ENCODE results near the gene PIGQ. TPM values are rescaled to one million over a fixed set of nuclear protein-coding genes. Genes with fewer than 3 reads are reported as not detected.
"Not testable (repeated sequence)": the region's sequence is repeated elsewhere in the genome, so short reads cannot be mapped to it uniquely, and the experiment has no call there.

PIGQ gene
- total and polyA plus RNA-seq, 2 donors = 11.8 to 39.0 TPM

GRCh38 chr16:595942-596735 is 26.4 kb downstream of the PIGQ start:
- Histone ChIP-seq H3K36me3 (ENCODE audit: insufficient read depth) (no peaks in the 10 kb centered on the region), H3K4me1 (ENCODE audit: insufficient read depth) (no peaks in the 10 kb centered on the region), H3K4me3 (ENCODE audit: low read depth, low read length) (no peak overlapping the region), H3K27ac (ENCODE audit: low read depth) (no peak overlapping the region)
- 89% methylated on average over 34 of the region's 34 CpGs for WGBS
- no peak for DNase-seq (ENCODE audit: extremely low spot score)

GRCh38 chr16:596736-597060 is 26.9 kb downstream of the PIGQ start:
- no peak overlapping the region for H3K27ac ChIP-seq (ENCODE audit: low read depth)
- WGBS = 95% methylated on average over 12 of the region's 12 CpGs
- no peak for DNase-seq (ENCODE audit: extremely low spot score)
- H3K4me3 ChIP-seq (ENCODE audit: low read depth, low read length) = no peak overlapping the region
- no peaks in the 10 kb centered on the region for H3K4me1 ChIP-seq (ENCODE audit: insufficient read depth)
- H3K36me3 ChIP-seq (ENCODE audit: insufficient read depth) = no peaks in the 10 kb centered on the region

- H3K36me3 ChIP-seq (ENCODE audit: insufficient read depth); H3K4me3 ChIP-seq (ENCODE audit: low read depth, low read length); DNase-seq (ENCODE audit: extremely low spot score); H3K4me1 ChIP-seq (ENCODE audit: insufficient read depth); H3K27ac ChIP-seq (ENCODE audit: low read depth): not testable (repeated sequence)
- 96% methylated on average over 7 of the region's 7 CpGs for WGBS
These were observed 27.9 kb downstream of the PIGQ start for GRCh38 chr16:597655-598054.

- WGBS = 97% methylated on average over 43 of the region's 43 CpGs
- DNase-seq (ENCODE audit: extremely low spot score) = no peak
- no peaks in the 10 kb centered on the region for H3K36me3 ChIP-seq (ENCODE audit: insufficient read depth)
- no peaks in the 10 kb centered on the region for H3K4me1 ChIP-seq (ENCODE audit: insufficient read depth)
- H3K27ac ChIP-seq (ENCODE audit: low read depth) = no peak overlapping the region
- no peak overlapping the region for H3K4me3 ChIP-seq (ENCODE audit: low read depth, low read length)
These were observed 29.3 kb downstream of the PIGQ start for GRCh38 chr16:598823-599739.

GRCh38 chr16:600781-601180 is 31.0 kb downstream of the PIGQ start:
- Histone ChIP-seq H3K4me1 (ENCODE audit: insufficient read depth) (no peaks in the 10 kb centered on the region), H3K36me3 (ENCODE audit: insufficient read depth) (no peaks in the 10 kb centered on the region), H3K27ac (ENCODE audit: low read depth) (no peak overlapping the region), H3K4me3 (ENCODE audit: low read depth, low read length) (no peak overlapping the region)
- no peak for DNase-seq (ENCODE audit: extremely low spot score)
- WGBS = 58% methylated on average over 7 of the region's 7 CpGs

GRCh38 chr16:603933-604332 is 34.2 kb downstream of the PIGQ start:
- Histone ChIP-seq H3K4me1 (ENCODE audit: insufficient read depth) (no peaks in the 10 kb centered on the region), H3K27ac (ENCODE audit: low read depth) (no peak overlapping the region), H3K36me3 (ENCODE audit: insufficient read depth) (no peaks in the 10 kb centered on the region), H3K4me3 (ENCODE audit: low read depth, low read length) (no peak overlapping the region)
- WGBS = 86% methylated on average over 5 of the region's 5 CpGs
- DNase-seq (ENCODE audit: extremely low spot score) = no peak

GRCh38 chr16:606656-607307 is 37.0 kb downstream of the PIGQ start:
- no peaks in the 10 kb centered on the region for H3K4me1 ChIP-seq (ENCODE audit: insufficient read depth)
- no peak overlapping the region for H3K4me3 ChIP-seq (ENCODE audit: low read depth, low read length)
- DNase-seq (ENCODE audit: extremely low spot score) = no peak
- H3K27ac ChIP-seq (ENCODE audit: low read depth) = no peak overlapping the region
- WGBS = 92% methylated on average over 22 of the region's 22 CpGs
- no peaks in the 10 kb centered on the region for H3K36me3 ChIP-seq (ENCODE audit: insufficient read depth)

GRCh38 chr16:608019-608418 is 38.3 kb downstream of the PIGQ start:
- WGBS = 82% methylated on average over 10 of the region's 10 CpGs
- no peaks in the 10 kb centered on the region for H3K36me3 ChIP-seq (ENCODE audit: insufficient read depth)
- H3K4me3 ChIP-seq (ENCODE audit: low read depth, low read length) = no peak overlapping the region
- no peaks in the 10 kb centered on the region for H3K4me1 ChIP-seq (ENCODE audit: insufficient read depth)
- no peak for DNase-seq (ENCODE audit: extremely low spot score)
- H3K27ac ChIP-seq (ENCODE audit: low read depth) = no peak overlapping the region

GRCh38 chr16:609316-609715 is 39.5 kb downstream of the PIGQ start:
- Histone ChIP-seq H3K4me1 (ENCODE audit: insufficient read depth) (no peaks in the 10 kb centered on the region), H3K4me3 (ENCODE audit: low read depth, low read length) (no peak overlapping the region), H3K36me3 (ENCODE audit: insufficient read depth) (no peaks in the 10 kb centered on the region), H3K27ac (ENCODE audit: low read depth) (no peak overlapping the region)
- DNase-seq (ENCODE audit: extremely low spot score) = no peak
- 90% methylated on average over 13 of the region's 13 CpGs for WGBS

GRCh38 chr16:609984-610383 is 40.2 kb downstream of the PIGQ start:
- Histone ChIP-seq H3K4me3 (ENCODE audit: low read depth, low read length) (no peak overlapping the region), H3K36me3 (ENCODE audit: insufficient read depth) (no peaks in the 10 kb centered on the region), H3K27ac (ENCODE audit: low read depth) (no peak overlapping the region), H3K4me1 (ENCODE audit: insufficient read depth) (no peaks in the 10 kb centered on the region)
- DNase-seq (ENCODE audit: extremely low spot score) = no peak
- whole genome bisulfite sequencing = 92% methylated on average over 14 of the region's 14 CpGs

GRCh38 chr16:610513-611381 is 41.0 kb downstream of the PIGQ start:
- no peaks in the 10 kb centered on the region for H3K4me1 ChIP-seq (ENCODE audit: insufficient read depth)
- WGBS = 74% methylated on average over 28 of the region's 28 CpGs
- no peaks in the 10 kb centered on the region for H3K36me3 ChIP-seq (ENCODE audit: insufficient read depth)
- no peak overlapping the region for H3K27ac ChIP-seq (ENCODE audit: low read depth)
- DNase-seq (ENCODE audit: extremely low spot score) = no peak
- no peak overlapping the region for H3K4me3 ChIP-seq (ENCODE audit: low read depth, low read length)

- Histone ChIP-seq H3K4me3 (ENCODE audit: low read depth, low read length) (no peak overlapping the region), H3K36me3 (ENCODE audit: insufficient read depth) (no peaks in the 10 kb centered on the region), H3K27ac (ENCODE audit: low read depth) (no peak overlapping the region), H3K4me1 (ENCODE audit: insufficient read depth) (no peaks in the 10 kb centered on the region)
- 94% methylated on average over 13 of the region's 13 CpGs for WGBS
- no peak for DNase-seq (ENCODE audit: extremely low spot score)
These were observed 45.4 kb downstream of the PIGQ start for GRCh38 chr16:615122-615521.

Measured in urinary bladder (tissue), 4 donors.